Gastrocnemius medialis (tissue), 4 donors: ENCODE results near the gene GKAP1.
"Not testable (repeated sequence)": the region's sequence is repeated elsewhere in the genome, so short reads cannot be mapped to it uniquely, and the experiment has no call there.

ENCODE experiments used
- POLR2A ChIP-seq, 2 donors: fragments of 450-650 bp; IDR thresholded peaks; one replicate each; pipeline ENCODE4 v1.6.1; 2017; ENCODE audit warnings: antibody characterized with exemption in 2 of 2, mild to moderate bottlenecking in 2 of 2, moderate library complexity in 2 of 2
- TF ChIP-seq, protein P1 (sequence below), 5 experiments: fragments of 450-650 bp in 3 of 5; fragments of 200-600 bp in 2 of 5; sonication (generic) in 2 of 5; IDR thresholded peaks in 4 of 5; conservative IDR thresholded peaks in 1 of 5; 1 replicate in 4 of 5; 2 replicates in 1 of 5; pipeline ENCODE4 v1.5.1; 2016 to 2019; ENCODE audit warnings: antibody characterized with exemption in 5 of 5, mild to moderate bottlenecking in 3 of 5, moderate library complexity in 3 of 5

DNA sequence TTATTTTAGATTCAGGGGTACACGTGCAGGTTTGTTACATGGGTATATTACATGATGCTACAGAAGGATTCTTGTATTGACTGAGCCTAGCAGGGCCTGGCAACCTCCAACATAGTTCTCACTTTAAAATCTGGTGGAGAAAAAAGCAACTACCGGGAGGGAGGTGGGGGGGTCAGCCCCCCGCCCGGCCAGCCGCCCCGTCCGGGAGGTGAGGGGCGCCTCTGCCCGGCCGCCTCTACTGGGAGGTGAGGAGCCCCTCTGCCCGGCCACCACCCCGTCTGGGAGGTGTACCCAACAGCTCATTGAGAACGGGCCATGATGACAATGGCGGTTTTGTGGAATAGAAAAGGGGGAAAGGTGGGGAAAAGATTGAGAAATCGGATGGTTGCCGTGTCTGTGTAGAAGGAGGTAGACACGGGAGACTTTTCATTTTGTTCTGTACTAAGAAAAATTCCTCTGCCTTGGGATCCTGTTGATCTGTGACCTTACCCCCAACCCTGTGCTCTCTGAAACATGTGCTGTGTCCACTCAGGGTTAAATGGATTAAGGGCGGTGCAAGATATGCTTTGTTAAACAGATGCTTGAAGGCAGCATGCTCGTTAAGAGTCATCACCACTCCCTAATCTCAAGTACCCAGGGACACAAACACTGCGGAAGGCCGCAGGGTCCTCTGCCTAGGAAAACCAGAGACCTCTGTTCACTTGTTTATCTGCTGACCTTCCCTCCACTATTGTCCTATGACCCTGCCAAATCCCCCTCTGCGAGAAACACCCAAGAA is 88.8 kb downstream of the GKAP1 start:
- TF ChIP-seq, protein P1, sequence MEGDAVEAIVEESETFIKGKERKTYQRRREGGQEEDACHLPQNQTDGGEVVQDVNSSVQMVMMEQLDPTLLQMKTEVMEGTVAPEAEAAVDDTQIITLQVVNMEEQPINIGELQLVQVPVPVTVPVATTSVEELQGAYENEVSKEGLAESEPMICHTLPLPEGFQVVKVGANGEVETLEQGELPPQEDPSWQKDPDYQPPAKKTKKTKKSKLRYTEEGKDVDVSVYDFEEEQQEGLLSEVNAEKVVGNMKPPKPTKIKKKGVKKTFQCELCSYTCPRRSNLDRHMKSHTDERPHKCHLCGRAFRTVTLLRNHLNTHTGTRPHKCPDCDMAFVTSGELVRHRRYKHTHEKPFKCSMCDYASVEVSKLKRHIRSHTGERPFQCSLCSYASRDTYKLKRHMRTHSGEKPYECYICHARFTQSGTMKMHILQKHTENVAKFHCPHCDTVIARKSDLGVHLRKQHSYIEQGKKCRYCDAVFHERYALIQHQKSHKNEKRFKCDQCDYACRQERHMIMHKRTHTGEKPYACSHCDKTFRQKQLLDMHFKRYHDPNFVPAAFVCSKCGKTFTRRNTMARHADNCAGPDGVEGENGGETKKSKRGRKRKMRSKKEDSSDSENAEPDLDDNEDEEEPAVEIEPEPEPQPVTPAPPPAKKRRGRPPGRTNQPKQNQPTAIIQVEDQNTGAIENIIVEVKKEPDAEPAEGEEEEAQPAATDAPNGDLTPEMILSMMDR (IDR thresholded peaks at IDR 0.05 in 4 of 5, conservative IDR thresholded peaks at IDR 0.05 in 1 of 5), result not testable (repeated sequence)
- not testable (repeated sequence) for TF ChIP-seq POLR2A (IDR thresholded peaks at IDR 0.05)
